ENCODE data around the gene UQCRC1.

Gene UQCRC1

DNA sequence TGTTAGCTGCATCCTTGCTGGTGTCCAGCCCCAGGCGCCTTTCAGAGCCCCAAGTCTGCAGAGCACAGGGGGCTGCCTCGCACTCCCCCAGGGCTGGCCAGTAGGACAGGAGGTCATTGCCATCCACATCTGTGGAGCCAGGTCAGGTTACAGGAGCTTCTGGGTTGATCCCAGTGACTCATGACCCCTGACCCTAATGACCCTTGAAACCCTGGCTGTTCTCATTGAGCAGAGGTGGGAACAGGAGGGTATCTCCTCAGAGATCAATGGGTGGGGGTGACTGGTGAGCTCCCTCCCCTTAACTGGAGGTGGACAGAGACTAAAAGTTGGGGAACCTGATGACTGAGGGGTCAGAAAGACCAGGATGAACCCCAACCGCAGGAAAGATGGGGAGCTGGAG lies 31.9 kb upstream of the UQCRC1 start:
- ATAC-seq (replicated peaks) (no peak), DNase-seq (no peak)
- H3K9me3 Mint-ChIP-seq: no peaks in the 10 kb centered on the region
- H3K4me1 Mint-ChIP-seq: peaks cover 4% of the 10 kb centered on the region in 2 donors
- H3K27ac Mint-ChIP-seq: no peak overlapping the region
- H3K4me3 Mint-ChIP-seq: no peak overlapping the region
- H3K27me3 Mint-ChIP-seq: peaks cover 9 to 30% of the 10 kb centered on the region in 2 donors
- H3K36me3 Mint-ChIP-seq: peaks cover 0 to 7% of the 10 kb centered on the region in 2 donors

DNA sequence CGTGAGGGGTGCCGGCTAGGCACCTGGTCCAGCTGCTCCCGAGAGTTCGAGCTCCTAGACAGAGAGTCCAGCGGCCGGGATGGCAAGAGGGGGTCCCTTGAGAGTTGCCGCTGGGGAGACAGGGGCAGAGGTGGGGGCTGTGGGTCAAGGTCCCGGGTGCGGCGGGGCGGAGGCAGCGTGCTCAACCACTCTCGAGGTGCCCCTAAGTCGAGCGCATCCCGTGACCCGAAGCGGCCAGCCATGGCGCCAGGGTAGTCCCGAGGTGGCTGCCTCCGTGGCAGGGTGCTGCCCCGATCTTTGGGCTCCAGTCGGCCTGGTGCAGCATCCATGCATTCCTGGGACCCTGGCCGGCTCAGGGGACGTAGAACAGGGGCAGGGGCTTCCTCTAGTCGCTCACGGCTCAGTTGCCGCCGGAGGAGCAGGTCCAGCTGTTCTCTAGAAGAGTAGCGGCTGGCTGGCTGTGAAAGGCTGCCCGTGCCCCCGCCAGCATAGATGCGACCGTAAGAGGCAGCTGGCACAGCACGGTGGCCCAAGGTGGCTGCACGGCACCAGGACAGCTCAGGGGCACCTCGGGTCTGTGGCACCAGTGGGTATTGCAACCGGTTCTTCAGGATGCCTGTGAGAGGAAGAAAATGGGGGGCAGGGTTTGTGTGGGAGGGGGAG lies 30.6 kb upstream of the UQCRC1 start:
- H3K36me3 Mint-ChIP-seq: peaks cover 0 to 7% of the 10 kb centered on the region in 2 donors
- peaks cover 6 to 15% of the 10 kb centered on the region in 2 donors for H3K4me1 Mint-ChIP-seq
- no peak overlapping the region for H3K4me3 Mint-ChIP-seq
- H3K9me3 Mint-ChIP-seq: no peaks in the 10 kb centered on the region
- DNase-seq (no peak), ATAC-seq (replicated peaks) (no peak)
- no peak overlapping the region for H3K27ac Mint-ChIP-seq
- peaks cover 9 to 30% of the 10 kb centered on the region in 2 donors for H3K27me3 Mint-ChIP-seq

DNA sequence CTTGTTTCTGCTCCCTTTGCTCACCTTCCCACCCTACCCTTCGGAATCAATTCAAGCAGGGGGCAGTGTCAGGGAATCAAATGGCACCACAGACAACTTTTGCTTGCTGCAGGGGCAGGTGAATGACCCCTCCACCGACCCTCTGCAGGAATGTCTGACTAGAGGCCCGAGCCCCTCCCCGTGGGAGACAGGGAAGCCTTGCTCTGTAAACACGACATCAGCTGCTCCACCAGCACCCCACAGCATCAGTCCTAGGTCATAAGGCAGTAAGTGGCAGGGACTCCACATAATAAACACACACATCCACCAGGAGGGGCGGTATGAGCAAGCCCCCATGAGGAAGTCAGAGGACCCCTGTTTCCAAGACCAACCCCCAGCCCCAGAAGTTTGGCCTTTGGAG lies 27.9 kb upstream of the UQCRC1 start:
- DNase-seq (no peak), ATAC-seq (replicated peaks) (no peak)
- peak overlapping the region in 1 of 2 donors; percentile 36 for H3K4me3 Mint-ChIP-seq
- peaks cover 5 to 11% of the 10 kb centered on the region in 2 donors for H3K36me3 Mint-ChIP-seq
- no peak overlapping the region for H3K27ac Mint-ChIP-seq
- H3K27me3 Mint-ChIP-seq: peaks cover 9 to 20% of the 10 kb centered on the region in 2 donors
- H3K9me3 Mint-ChIP-seq: no peaks in the 10 kb centered on the region
- peaks cover 12 to 36% of the 10 kb centered on the region in 2 donors for H3K4me1 Mint-ChIP-seq

DNA sequence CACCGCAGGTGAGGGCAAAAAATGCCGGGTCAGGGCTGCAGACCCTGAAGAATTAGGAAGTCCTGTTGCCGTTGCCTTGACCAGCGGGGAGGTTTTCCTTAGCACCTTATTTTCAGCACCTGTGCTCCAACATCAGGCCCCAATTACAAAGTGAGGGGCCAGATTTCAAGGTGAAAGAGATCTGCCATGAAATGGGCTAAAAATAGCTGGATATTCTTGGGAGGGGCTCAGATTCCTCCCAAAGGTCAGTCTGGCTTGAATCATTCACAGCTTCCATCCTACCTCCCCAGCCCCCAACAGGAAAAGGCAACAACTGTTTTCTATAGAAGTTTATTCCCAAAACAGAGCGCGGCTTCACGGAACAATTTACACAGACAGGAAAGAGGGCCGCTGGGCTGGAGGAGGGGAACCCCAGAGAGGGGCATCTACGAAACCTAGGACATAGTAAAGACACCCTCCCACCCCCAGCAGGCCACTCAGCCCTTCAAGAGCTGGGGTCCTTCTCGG lies 26.8 kb upstream of the UQCRC1 start:
- no peak for DNase-seq
- Mint-ChIP-seq H3K4me1 (peaks cover 12 to 36% of the 10 kb centered on the region in 2 donors), H3K27ac (no peak overlapping the region), H3K4me3 (peak overlapping the region; percentile 93 to 95), H3K27me3 (peaks cover under 1 to 13% of the 10 kb centered on the region in 2 donors), H3K9me3 (no peaks in the 10 kb centered on the region), H3K36me3 (peaks cover 11 to 15% of the 10 kb centered on the region in 2 donors)
- no peak for ATAC-seq (replicated peaks)

- peak; percentile 91 for DNase-seq
- ATAC-seq (replicated peaks): peak; percentile 94 to 95
Measured at GRCh38 chr3:48635222-48636021, 26.0 kb upstream of the UQCRC1 start, which contains the start of gene SLC26A6. SLC26A6 (minus strand) TSS chr3:48635461; CDS start chr3:48635393, 68 bp downstream.

GRCh38 chr3:48634661-48635221 lies 25.3 kb upstream of the UQCRC1 start:
- peak; percentile 36 to 43 for ATAC-seq (replicated peaks)
- H3K27ac Mint-ChIP-seq: peak overlapping the region; percentile 62

More at GRCh38 chr3:48635222-48636021, 26.0 kb upstream of the UQCRC1 start, which contains the start of gene SLC26A6:
- Mint-ChIP-seq H3K36me3 (peaks cover 17% of the 10 kb centered on the region in 2 donors), H3K4me3 (peak within 1 kb of the TSS; percentile 93 to 95), H3K27ac (peak within 1 kb of the TSS; percentile 84), H3K27me3 (peaks cover 0 to 13% of the 10 kb centered on the region in 2 donors), H3K9me3 (no peaks in the 10 kb centered on the region), H3K4me1 (peaks cover 12 to 36% of the 10 kb centered on the region in 2 donors)

DNA sequence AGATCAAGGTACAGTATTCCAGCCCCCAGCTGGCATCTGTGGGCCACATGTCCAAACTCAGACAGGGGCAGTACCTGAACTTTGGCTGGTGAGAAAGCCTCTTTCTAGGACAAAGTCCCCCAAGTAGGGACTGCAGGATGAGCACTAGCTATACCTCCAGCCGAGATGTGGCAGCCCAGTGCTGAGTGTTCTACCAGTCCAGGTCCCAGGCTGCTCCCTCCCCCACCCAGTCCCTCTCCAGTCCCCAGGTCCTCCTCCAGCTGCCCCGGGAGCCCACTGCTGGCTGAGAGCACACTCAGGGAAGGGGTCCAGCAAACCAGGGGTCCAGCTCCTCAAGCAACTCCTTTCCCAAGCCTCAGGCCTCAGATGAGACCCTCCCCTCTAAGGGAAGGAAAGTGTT lies 24.3 kb upstream of the UQCRC1 start:
- H3K4me3 Mint-ChIP-seq: peak overlapping the region in 1 of 2 donors; percentile 95
- H3K36me3 Mint-ChIP-seq: peaks cover 21 to 26% of the 10 kb centered on the region in 2 donors
- DNase-seq (no peak), ATAC-seq (replicated peaks) (no peak)
- H3K4me1 Mint-ChIP-seq: peaks cover 12 to 32% of the 10 kb centered on the region in 2 donors
- no peaks in the 10 kb centered on the region for H3K9me3 Mint-ChIP-seq
- no peak overlapping the region for H3K27ac Mint-ChIP-seq
- peaks cover 0 to 8% of the 10 kb centered on the region in 2 donors for H3K27me3 Mint-ChIP-seq

More at GRCh38 chr3:48634661-48635221, 25.3 kb upstream of the UQCRC1 start:
- Mint-ChIP-seq H3K4me1 (peaks cover 12 to 35% of the 10 kb centered on the region in 2 donors), H3K4me3 (peak overlapping the region; percentile 93 to 95), H3K9me3 (no peaks in the 10 kb centered on the region), H3K27me3 (peaks cover 0 to 13% of the 10 kb centered on the region in 2 donors), H3K36me3 (peaks cover 17 to 22% of the 10 kb centered on the region in 2 donors)
- DNase-seq: peak; percentile 30

DNA sequence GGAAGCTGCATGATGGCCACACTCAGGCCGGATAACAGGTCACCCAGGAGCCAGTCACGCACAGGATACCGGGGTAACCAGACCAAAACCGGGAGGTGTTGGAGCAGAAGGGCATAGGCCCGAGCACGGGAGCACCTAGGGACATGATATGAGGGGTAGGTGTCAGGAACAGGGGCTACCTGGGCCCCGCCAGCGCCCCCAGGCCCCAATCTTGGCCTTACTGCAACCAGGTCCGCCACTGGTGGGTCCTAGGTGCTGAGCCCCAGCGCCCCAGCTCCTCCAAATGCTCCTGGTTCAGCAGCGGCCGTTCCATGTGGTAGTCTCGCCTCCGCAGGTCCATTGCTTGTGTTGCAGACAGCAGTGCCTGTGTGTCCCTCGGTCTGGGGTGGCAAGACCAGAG lies 23.8 kb upstream of the UQCRC1 start:
- H3K36me3 Mint-ChIP-seq: peaks cover 22 to 30% of the 10 kb centered on the region in 2 donors
- DNase-seq (no peak), ATAC-seq (replicated peaks) (no peak)
- peaks cover 0 to 6% of the 10 kb centered on the region in 2 donors for H3K27me3 Mint-ChIP-seq
- H3K27ac Mint-ChIP-seq: no peak overlapping the region
- no peaks in the 10 kb centered on the region for H3K9me3 Mint-ChIP-seq
- no peak overlapping the region for H3K4me3 Mint-ChIP-seq
- H3K4me1 Mint-ChIP-seq: peaks cover 12 to 32% of the 10 kb centered on the region in 2 donors

- Mint-ChIP-seq H3K36me3 (peaks cover 27 to 42% of the 10 kb centered on the region in 2 donors), H3K27ac (no peak overlapping the region), H3K27me3 (no peaks in the 10 kb centered on the region), H3K9me3 (no peaks in the 10 kb centered on the region), H3K4me1 (peaks cover 9 to 32% of the 10 kb centered on the region in 2 donors), H3K4me3 (no peak overlapping the region)
- ATAC-seq (replicated peaks): no peak
- no peak for DNase-seq
Measured at GRCh38 chr3:48631516-48632448, 22.3 kb upstream of the UQCRC1 start.

GRCh38 chr3:48630833-48631232 lies 21.4 kb upstream of the UQCRC1 start:
- DNase-seq (no peak), ATAC-seq (replicated peaks) (no peak)
- Mint-ChIP-seq H3K9me3 (no peaks in the 10 kb centered on the region), H3K4me1 (peaks cover 9 to 26% of the 10 kb centered on the region in 2 donors), H3K27me3 (no peaks in the 10 kb centered on the region), H3K27ac (no peak overlapping the region), H3K4me3 (no peak overlapping the region), H3K36me3 (peaks cover 30 to 49% of the 10 kb centered on the region in 2 donors)

- Mint-ChIP-seq H3K4me3 (no peak overlapping the region), H3K36me3 (peaks cover 30 to 54% of the 10 kb centered on the region in 2 donors), H3K27me3 (no peaks in the 10 kb centered on the region), H3K4me1 (peaks cover 7 to 21% of the 10 kb centered on the region in 2 donors), H3K9me3 (no peaks in the 10 kb centered on the region), H3K27ac (no peak overlapping the region)
- ATAC-seq (replicated peaks) (no peak), DNase-seq (no peak)
Measured at GRCh38 chr3:48630407-48630806, 21.0 kb upstream of the UQCRC1 start.

DNA sequence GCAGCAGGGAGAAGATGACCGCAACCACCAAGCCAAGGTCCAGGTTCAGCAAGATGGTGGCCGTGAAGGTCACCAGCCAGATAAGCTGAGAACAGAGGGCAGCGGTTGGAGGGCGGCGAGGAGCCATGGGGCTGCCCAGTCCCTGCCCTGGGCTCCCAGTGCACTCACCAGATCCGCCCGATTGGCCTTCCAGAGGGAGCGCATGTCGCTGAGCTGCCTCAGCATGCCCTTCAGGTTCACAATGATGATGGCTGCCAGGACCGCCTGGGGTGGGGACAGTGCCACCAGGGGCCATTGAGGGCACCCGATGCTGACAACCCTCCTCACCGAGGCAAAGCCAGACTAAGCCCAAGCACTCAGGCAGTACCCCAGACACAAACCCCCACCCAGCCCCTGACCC lies 20.4 kb upstream of the UQCRC1 start:
- no peaks in the 10 kb centered on the region for H3K27me3 Mint-ChIP-seq
- no peak overlapping the region for H3K27ac Mint-ChIP-seq
- peaks cover 33 to 59% of the 10 kb centered on the region in 2 donors for H3K36me3 Mint-ChIP-seq
- DNase-seq (no peak), ATAC-seq (replicated peaks) (no peak)
- no peaks in the 10 kb centered on the region for H3K9me3 Mint-ChIP-seq
- no peak overlapping the region for H3K4me3 Mint-ChIP-seq
- peaks cover 7 to 20% of the 10 kb centered on the region in 2 donors for H3K4me1 Mint-ChIP-seq

DNA sequence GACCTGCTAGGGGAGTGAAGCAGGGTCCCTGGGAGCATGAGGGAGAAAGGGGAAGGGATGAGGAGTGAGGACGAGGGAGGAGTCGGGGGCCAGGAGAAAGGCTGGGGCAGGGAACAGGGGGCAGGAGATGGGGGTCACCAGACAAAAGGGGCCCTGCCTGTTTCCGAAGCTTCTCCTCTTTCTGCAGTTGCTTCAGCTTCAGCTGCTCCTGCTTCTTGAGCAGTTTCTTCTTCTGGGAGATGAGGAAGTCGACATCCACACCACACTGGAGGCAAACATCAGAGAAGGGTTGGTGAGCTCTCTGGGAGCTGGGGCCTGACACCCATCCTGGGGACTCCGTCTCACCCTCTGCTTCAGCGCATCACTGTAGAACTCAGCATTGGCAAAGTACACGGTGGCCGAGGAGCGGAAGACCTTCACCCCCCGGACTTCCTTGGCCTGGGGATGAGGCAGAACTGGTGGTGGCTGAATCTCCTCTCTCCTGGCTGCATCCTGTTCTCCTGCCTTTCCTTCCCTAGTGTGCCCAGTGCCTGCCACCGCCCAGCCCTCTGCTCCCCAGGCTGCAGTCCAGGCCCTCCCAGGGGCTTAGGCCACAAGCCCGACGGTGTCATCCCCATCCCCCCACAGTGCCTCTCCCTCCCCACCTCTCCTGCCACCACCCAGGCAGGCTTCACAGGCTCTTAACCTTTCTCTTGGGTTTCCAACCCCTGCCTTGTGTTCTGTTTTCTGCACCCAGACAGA lies 19.0 kb upstream of the UQCRC1 start:
- Mint-ChIP-seq H3K9me3 (no peaks in the 10 kb centered on the region), H3K4me1 (peaks cover 1 to 6% of the 10 kb centered on the region in 2 donors), H3K27me3 (no peaks in the 10 kb centered on the region), H3K36me3 (peaks cover 35 to 63% of the 10 kb centered on the region in 2 donors), H3K4me3 (no peak overlapping the region), H3K27ac (no peak overlapping the region)
- ATAC-seq (replicated peaks) (no peak), DNase-seq (no peak)

Data from stimulated activated naive B cell treated with anti-CD40 and anti-IgM and Interleukin-4, amounts not matched to agents 10 μg/mL and 1 μg/mL and 100 μg/mL, for 72 hours (primary cell).